GM23338 (cell line): Measurements from ENCODE around the gene SLX4IP. TPM values are rescaled to one million over a fixed set of nuclear protein-coding genes. Genes with fewer than 3 reads are reported as not detected.

Source experiments
- ATAC-seq: fragments of 200-7000 bp; cut with Tn5 transposase; 3 replicates; pipeline ENCODE4 v1.9.1; 2020
- DNase-seq: peaks from one replicate; pipeline ENCODE4 v3.0.0-alpha.2; 2015; ENCODE audit warnings: low spot score
- H2AFZ ChIP-seq: fragments of 200-600 bp; sonication (generic); 2 replicates; pipeline ENCODE4 v1.8.0; 2016; ENCODE audit warnings: antibody characterized with exemption, mild to moderate bottlenecking, moderate library complexity
- H3F3A ChIP-seq: fragments of 200-600 bp; sonication (generic); replicated peaks from 2 replicates; pipeline ENCODE4 v1.8.0; 2017; ENCODE audit warnings: antibody characterized with exemption, mixed run types, low read depth
- H3K27ac ChIP-seq: fragments of 200-600 bp; sonication (generic); 2 replicates; pipeline ENCODE4 v1.6.1; 2016; ENCODE audit warnings: low read depth
- H3K27me3 ChIP-seq: fragments of 200-600 bp; sonication (generic); 2 replicates; pipeline ENCODE4 v1.8.0; 2016; ENCODE audit warnings: mild to moderate bottlenecking, mixed run types, moderate library complexity; ENCODE audit not compliant: insufficient read depth
- H3K36me3 ChIP-seq: fragments of 200-600 bp; sonication (generic); 2 replicates; pipeline ENCODE4 v1.8.0; 2016; ENCODE audit warnings: mild to moderate bottlenecking; ENCODE audit not compliant: insufficient read depth
- H3K4me1 ChIP-seq: fragments of 200-600 bp; sonication (generic); 2 replicates; pipeline ENCODE4 v1.8.0; 2016; ENCODE audit warnings: mild to moderate bottlenecking, moderate library complexity; ENCODE audit not compliant: insufficient read depth
- H3K4me2 ChIP-seq: fragments of 200-600 bp; sonication (generic); 2 replicates; pipeline ENCODE4 v1.7.1; 2017; ENCODE audit warnings: mixed run types
- H3K4me3 ChIP-seq: fragments of 200-600 bp; sonication (generic); 2 replicates; pipeline ENCODE4 v1.6.1; 2016; ENCODE audit warnings: mixed run types
- H3K79me2 ChIP-seq: fragments of 200-600 bp; sonication (generic); replicated peaks from 2 replicates; pipeline ENCODE4 v1.8.0; 2017; ENCODE audit warnings: mild to moderate bottlenecking; ENCODE audit not compliant: insufficient read depth
- H3K9me2 ChIP-seq: fragments of 200-600 bp; sonication (generic); 2 replicates; pipeline ENCODE4 v1.8.0; 2017; ENCODE audit not compliant: insufficient read depth
- H4K20me1 ChIP-seq: fragments of 200-600 bp; sonication (generic); replicated peaks from 2 replicates; pipeline ENCODE4 v1.8.0; 2017; ENCODE audit warnings: mild to moderate bottlenecking; ENCODE audit not compliant: insufficient read depth
- H3K27ac Mint-ChIP-seq: 2 replicates; pipeline ENCODE4 v1.8.0; 2020; ENCODE audit warnings: inconsistent platforms, mild to moderate bottlenecking, moderate library complexity, mixed read lengths
- H3K27me3 Mint-ChIP-seq: 3 replicates; pipeline ENCODE4 v1.8.0; 2022; ENCODE audit warnings: low read depth, mild to moderate bottlenecking, moderate library complexity, mixed read lengths, inconsistent platforms; ENCODE audit not compliant: insufficient read depth, poor library complexity
- H3K36me3 Mint-ChIP-seq: 3 replicates; pipeline ENCODE4 v1.8.0; 2021; ENCODE audit warnings: low read depth, mild to moderate bottlenecking, inconsistent platforms, moderate library complexity, mixed read lengths
- H3K4me1 Mint-ChIP-seq: 3 replicates; pipeline ENCODE4 v1.8.0; 2020; ENCODE audit warnings: mild to moderate bottlenecking, inconsistent platforms, mixed read lengths
- H3K4me3 Mint-ChIP-seq: 3 replicates; pipeline ENCODE4 v1.8.0; 2021; ENCODE audit warnings: moderate library complexity, mild to moderate bottlenecking, inconsistent platforms, mixed read lengths
- H3K9me3 Mint-ChIP-seq: 3 replicates; pipeline ENCODE4 v1.8.0; 2020; ENCODE audit warnings: moderate library complexity, mild to moderate bottlenecking, inconsistent platforms, mixed read lengths
- CREB1 ChIP-seq: fragments of 250-450 bp; sonication (Bioruptor Pico); IDR thresholded peaks from 2 replicates; pipeline ENCODE4 v1.5.0; 2020; ENCODE audit warnings: low read depth, mild to moderate bottlenecking, moderate library complexity
- EZH2 ChIP-seq: fragments of 200-600 bp; sonication (generic); IDR thresholded peaks from one replicate; pipeline ENCODE4 v1.8.0; 2017; ENCODE audit warnings: antibody characterized with exemption, mild to moderate bottlenecking, low read depth; ENCODE audit not compliant: unreplicated experiment
- EZH2phosphoT487 ChIP-seq: fragments of 200-600 bp; sonication (generic); IDR thresholded peaks from one replicate; pipeline ENCODE4 v1.8.1; 2018; ENCODE audit warnings: antibody characterized with exemption; ENCODE audit not compliant: unreplicated experiment
- JUNB ChIP-seq: IDR thresholded peaks from one replicate; pipeline ENCODE4 v1.6.1; 2016; ENCODE audit warnings: antibody characterized with exemption; ENCODE audit not compliant: unreplicated experiment
- POLR2AphosphoS5 ChIP-seq: IDR thresholded peaks from 2 replicates; pipeline ENCODE4 v1.6.1; 2016; ENCODE audit warnings: antibody characterized with exemption, low read depth
- STAT1 ChIP-seq: IDR thresholded peaks from one replicate; pipeline ENCODE4 v1.6.1; 2016; ENCODE audit warnings: antibody characterized with exemption; ENCODE audit not compliant: unreplicated experiment
- ZNF114 ChIP-seq: fragments of 250-450 bp; sonication (Bioruptor Pico); IDR thresholded peaks from 2 replicates; pipeline ENCODE4 v1.5.0; 2020; ENCODE audit warnings: mild to moderate bottlenecking, moderate library complexity
- ZNF331 ChIP-seq: fragments of 250-450 bp; sonication (Bioruptor Pico); IDR thresholded peaks from 2 replicates; pipeline ENCODE4 v1.5.0; 2020; ENCODE audit warnings: low read depth, mild to moderate bottlenecking, moderate library complexity
- polyA plus RNA-seq: library from polyadenylated mRNA; unstranded; fragments of >200 nt; fragmentation: Nextera tagmentation; extraction: Ambion mirVana; gene quantifications from 2 replicates; pipeline ENCODE4 v1.2.1, GENCODE V29; 2016
- total RNA-seq: library from RNA; depleted of rRNA; stranded (reverse); fragments of >200 nt; shearing (Covaris generic); gene quantifications from 2 replicates; pipeline ENCODE4 v1.2.3, GENCODE V29; 2014
- TF ChIP-seq, protein P1 (sequence below): IDR thresholded peaks from one replicate; pipeline ENCODE4 v1.6.1; 2018; ENCODE audit warnings: antibody characterized with exemption; ENCODE audit not compliant: unreplicated experiment
- TF ChIP-seq, protein P2 (sequence below): IDR thresholded peaks from 2 replicates; pipeline ENCODE4 v1.6.1; 2016; ENCODE audit warnings: antibody characterized with exemption
- TF ChIP-seq, protein P3 (sequence below), 2 experiments: fragments of 200-600 bp in 1 of 2; sonication (generic) in 1 of 2; conservative IDR thresholded peaks; 2 replicates each; pipeline versions ENCODE4 v1.5.1 to v1.6.1; 2016 to 2017; ENCODE audit warnings: antibody characterized with exemption in 2 of 2, low read depth in 2 of 2, mild to moderate bottlenecking in 2 of 2, moderate library complexity in 1 of 2
- TF ChIP-seq, protein P4 (sequence below): fragments of 250-450 bp; sonication (Bioruptor Pico); IDR thresholded peaks from 2 replicates; pipeline ENCODE4 v1.5.0; 2020; ENCODE audit warnings: mild to moderate bottlenecking, moderate library complexity

Gene SLX4IP
- total and polyA plus RNA-seq, 2 experiments from 2014 or later: 9.1 to 9.8 TPM

DNA sequence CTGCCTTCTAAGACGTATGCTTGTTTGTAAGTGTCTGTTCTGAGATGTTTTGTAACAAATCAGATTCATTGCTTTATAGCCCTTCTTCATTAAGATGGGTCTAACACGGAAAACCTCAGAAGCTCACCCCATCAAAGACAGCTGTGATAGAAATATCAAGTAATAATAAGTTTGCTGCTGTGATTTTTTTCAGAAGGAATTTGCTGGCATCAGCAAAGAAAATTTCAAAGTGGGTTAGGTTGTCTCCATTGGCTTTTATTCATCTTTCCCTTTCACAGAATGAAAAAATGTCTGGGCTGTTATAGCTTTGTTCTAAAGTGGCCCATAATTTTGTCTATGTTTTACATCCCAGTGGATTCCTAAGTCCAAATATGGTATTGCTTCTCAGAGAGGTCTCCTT is 81.4 kb downstream of the SLX4IP start (continued):
- TF ChIP-seq, protein P1, sequence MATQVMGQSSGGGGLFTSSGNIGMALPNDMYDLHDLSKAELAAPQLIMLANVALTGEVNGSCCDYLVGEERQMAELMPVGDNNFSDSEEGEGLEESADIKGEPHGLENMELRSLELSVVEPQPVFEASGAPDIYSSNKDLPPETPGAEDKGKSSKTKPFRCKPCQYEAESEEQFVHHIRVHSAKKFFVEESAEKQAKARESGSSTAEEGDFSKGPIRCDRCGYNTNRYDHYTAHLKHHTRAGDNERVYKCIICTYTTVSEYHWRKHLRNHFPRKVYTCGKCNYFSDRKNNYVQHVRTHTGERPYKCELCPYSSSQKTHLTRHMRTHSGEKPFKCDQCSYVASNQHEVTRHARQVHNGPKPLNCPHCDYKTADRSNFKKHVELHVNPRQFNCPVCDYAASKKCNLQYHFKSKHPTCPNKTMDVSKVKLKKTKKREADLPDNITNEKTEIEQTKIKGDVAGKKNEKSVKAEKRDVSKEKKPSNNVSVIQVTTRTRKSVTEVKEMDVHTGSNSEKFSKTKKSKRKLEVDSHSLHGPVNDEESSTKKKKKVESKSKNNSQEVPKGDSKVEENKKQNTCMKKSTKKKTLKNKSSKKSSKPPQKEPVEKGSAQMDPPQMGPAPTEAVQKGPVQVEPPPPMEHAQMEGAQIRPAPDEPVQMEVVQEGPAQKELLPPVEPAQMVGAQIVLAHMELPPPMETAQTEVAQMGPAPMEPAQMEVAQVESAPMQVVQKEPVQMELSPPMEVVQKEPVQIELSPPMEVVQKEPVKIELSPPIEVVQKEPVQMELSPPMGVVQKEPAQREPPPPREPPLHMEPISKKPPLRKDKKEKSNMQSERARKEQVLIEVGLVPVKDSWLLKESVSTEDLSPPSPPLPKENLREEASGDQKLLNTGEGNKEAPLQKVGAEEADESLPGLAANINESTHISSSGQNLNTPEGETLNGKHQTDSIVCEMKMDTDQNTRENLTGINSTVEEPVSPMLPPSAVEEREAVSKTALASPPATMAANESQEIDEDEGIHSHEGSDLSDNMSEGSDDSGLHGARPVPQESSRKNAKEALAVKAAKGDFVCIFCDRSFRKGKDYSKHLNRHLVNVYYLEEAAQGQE: no peak
- TF ChIP-seq EZH2: no peak

DNA sequence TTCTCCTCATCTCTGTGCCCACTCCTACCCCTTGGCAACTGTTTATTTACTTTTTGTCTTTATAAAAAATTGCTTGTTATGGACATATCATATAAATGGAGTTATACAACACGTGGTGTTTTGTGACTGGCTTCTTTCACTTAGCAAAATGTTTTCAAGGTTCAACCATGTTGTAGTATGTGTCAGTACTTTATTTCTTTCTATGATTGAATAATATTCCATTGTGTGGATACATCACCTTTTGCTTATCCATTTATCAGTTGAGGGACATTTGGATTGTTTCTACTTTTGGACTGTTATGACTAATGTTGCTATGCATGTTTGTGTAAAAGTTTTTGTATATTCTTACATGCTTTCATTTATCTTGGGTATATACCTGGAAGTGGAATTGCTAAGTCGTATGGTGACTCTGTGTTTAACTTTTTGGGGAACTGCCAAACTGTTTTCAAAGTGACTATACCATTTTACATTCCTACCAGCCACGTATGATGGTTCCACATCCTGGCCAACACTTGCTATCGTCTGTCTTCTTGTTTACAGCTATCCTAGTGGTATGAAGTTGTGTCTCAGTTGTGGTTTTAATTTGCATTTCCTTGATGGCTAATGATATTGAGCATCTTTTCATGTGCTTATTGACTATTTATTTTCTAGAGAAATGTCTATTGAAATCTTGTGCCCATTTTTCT is 84.4 kb downstream of the SLX4IP start:
- no peak overlapping the region for H3K4me2 ChIP-seq
- peaks cover 38% of the 10 kb centered on the region for H3K4me1 Mint-ChIP-seq
- no peak overlapping the region for H3K4me3 Mint-ChIP-seq
- H3K9me3 Mint-ChIP-seq: no peaks in the 10 kb centered on the region
- no peaks in the 10 kb centered on the region for H4K20me1 ChIP-seq
- no peak overlapping the region for H2AFZ ChIP-seq
- H3F3A ChIP-seq: no peaks in the 10 kb centered on the region
- H3K36me3 ChIP-seq: no peaks in the 10 kb centered on the region
- no peaks in the 10 kb centered on the region for H3K27me3 ChIP-seq
- no peak overlapping the region for H3K4me3 ChIP-seq
- ATAC-seq: no peak
- H3K4me1 ChIP-seq: peaks cover 29% of the 10 kb centered on the region
- no peaks in the 10 kb centered on the region for H3K36me3 Mint-ChIP-seq
- H3K27ac Mint-ChIP-seq: no peak overlapping the region
- DNase-seq: no peak
- peaks cover 3% of the 10 kb centered on the region for H3K27me3 Mint-ChIP-seq
- H3K9me2 ChIP-seq: no peaks in the 10 kb centered on the region
- peaks cover 13% of the 10 kb centered on the region; the same call in 1 of the 2 replicates for H3K79me2 ChIP-seq
- H3K27ac ChIP-seq: no peak overlapping the region
- TF ChIP-seq, protein P2, sequence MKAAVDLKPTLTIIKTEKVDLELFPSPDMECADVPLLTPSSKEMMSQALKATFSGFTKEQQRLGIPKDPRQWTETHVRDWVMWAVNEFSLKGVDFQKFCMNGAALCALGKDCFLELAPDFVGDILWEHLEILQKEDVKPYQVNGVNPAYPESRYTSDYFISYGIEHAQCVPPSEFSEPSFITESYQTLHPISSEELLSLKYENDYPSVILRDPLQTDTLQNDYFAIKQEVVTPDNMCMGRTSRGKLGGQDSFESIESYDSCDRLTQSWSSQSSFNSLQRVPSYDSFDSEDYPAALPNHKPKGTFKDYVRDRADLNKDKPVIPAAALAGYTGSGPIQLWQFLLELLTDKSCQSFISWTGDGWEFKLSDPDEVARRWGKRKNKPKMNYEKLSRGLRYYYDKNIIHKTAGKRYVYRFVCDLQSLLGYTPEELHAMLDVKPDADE: no peak
- TF ChIP-seq POLR2AphosphoS5 (no peak), EZH2phosphoT487 (no peak), JUNB (no peak), ZNF331 (CRISPR knock-in tag) (no peak), CREB1 (CRISPR knock-in tag) (no peak), ZNF114 (no peak), STAT1 (no peak), EZH2 (no peak)
- TF ChIP-seq, protein P3, sequence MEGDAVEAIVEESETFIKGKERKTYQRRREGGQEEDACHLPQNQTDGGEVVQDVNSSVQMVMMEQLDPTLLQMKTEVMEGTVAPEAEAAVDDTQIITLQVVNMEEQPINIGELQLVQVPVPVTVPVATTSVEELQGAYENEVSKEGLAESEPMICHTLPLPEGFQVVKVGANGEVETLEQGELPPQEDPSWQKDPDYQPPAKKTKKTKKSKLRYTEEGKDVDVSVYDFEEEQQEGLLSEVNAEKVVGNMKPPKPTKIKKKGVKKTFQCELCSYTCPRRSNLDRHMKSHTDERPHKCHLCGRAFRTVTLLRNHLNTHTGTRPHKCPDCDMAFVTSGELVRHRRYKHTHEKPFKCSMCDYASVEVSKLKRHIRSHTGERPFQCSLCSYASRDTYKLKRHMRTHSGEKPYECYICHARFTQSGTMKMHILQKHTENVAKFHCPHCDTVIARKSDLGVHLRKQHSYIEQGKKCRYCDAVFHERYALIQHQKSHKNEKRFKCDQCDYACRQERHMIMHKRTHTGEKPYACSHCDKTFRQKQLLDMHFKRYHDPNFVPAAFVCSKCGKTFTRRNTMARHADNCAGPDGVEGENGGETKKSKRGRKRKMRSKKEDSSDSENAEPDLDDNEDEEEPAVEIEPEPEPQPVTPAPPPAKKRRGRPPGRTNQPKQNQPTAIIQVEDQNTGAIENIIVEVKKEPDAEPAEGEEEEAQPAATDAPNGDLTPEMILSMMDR (conservative IDR thresholded peaks at IDR 0.05; ENCODE audit: low read depth in 2 of 2): no peak
- TF ChIP-seq, protein P4, sequence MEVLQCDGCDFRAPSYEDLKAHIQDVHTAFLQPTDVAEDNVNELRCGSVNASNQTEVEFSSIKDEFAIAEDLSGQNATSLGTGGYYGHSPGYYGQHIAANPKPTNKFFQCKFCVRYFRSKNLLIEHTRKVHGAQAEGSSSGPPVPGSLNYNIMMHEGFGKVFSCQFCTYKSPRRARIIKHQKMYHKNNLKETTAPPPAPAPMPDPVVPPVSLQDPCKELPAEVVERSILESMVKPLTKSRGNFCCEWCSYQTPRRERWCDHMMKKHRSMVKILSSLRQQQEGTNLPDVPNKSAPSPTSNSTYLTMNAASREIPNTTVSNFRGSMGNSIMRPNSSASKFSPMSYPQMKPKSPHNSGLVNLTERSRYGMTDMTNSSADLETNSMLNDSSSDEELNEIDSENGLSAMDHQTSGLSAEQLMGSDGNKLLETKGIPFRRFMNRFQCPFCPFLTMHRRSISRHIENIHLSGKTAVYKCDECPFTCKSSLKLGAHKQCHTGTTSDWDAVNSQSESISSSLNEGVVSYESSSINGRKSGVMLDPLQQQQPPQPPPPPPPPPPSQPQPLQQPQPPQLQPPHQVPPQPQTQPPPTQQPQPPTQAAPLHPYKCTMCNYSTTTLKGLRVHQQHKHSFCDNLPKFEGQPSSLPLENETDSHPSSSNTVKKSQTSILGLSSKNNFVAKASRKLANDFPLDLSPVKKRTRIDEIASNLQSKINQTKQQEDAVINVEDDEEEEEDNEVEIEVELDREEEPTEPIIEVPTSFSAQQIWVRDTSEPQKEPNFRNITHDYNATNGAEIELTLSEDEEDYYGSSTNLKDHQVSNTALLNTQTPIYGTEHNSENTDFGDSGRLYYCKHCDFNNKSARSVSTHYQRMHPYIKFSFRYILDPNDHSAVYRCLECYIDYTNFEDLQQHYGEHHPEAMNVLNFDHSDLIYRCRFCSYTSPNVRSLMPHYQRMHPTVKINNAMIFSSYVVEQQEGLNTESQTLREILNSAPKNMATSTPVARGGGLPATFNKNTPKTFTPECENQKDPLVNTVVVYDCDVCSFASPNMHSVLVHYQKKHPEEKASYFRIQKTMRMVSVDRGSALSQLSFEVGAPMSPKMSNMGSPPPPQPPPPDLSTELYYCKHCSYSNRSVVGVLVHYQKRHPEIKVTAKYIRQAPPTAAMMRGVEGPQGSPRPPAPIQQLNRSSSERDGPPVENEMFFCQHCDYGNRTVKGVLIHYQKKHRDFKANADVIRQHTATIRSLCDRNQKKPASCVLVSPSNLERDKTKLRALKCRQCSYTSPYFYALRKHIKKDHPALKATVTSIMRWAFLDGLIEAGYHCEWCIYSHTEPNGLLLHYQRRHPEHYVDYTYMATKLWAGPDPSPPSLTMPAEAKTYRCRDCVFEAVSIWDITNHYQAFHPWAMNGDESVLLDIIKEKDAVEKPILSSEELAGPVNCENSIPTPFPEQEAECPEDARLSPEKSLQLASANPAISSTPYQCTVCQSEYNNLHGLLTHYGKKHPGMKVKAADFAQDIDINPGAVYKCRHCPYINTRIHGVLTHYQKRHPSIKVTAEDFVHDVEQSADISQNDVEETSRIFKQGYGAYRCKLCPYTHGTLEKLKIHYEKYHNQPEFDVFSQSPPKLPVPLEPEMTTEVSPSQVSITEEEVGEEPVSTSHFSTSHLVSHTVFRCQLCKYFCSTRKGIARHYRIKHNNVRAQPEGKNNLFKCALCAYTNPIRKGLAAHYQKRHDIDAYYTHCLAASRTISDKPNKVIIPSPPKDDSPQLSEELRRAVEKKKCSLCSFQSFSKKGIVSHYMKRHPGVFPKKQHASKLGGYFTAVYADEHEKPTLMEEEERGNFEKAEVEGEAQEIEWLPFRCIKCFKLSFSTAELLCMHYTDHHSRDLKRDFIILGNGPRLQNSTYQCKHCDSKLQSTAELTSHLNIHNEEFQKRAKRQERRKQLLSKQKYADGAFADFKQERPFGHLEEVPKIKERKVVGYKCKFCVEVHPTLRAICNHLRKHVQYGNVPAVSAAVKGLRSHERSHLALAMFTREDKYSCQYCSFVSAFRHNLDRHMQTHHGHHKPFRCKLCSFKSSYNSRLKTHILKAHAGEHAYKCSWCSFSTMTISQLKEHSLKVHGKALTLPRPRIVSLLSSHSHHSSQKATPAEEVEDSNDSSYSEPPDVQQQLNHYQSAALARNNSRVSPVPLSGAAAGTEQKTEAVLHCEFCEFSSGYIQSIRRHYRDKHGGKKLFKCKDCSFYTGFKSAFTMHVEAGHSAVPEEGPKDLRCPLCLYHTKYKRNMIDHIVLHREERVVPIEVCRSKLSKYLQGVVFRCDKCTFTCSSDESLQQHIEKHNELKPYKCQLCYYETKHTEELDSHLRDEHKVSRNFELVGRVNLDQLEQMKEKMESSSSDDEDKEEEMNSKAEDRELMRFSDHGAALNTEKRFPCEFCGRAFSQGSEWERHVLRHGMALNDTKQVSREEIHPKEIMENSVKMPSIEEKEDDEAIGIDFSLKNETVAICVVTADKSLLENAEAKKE: no peak
